Aorta (tissue), 5 donors: ENCODE measurements around the gene ZSWIM2. TPM values are rescaled to one million over a fixed set of nuclear protein-coding genes. Genes with fewer than 3 reads are reported as not detected.
A peak's percentile ranks its signal among the peaks of the same experiment; 100 is the strongest.
"Not testable (repeated sequence)": the region's sequence is repeated elsewhere in the genome, so short reads cannot be mapped to it uniquely, and the experiment has no call there.

ENCODE experiments used
- ATAC-seq: fragments of 200-7000 bp; cut with Tn5 transposase; one replicate; pipeline ENCODE4 v1.9.1; 2022; ENCODE audit warnings: moderate library complexity; ENCODE audit not compliant: low FRiP score
- DNase-seq, 2 donors: peaks; one replicate each; pipeline ENCODE4 v3.0.0-alpha.2; 2020
- H3K27ac ChIP-seq, 2 donors: one replicate each; pipeline ENCODE4 v1.5.1; 2013; ENCODE audit warnings: low read length in 2 of 2, mild to moderate bottlenecking in 2 of 2, moderate library complexity in 2 of 2, control low read depth in 1 of 2, inconsistent platforms in 1 of 2, low read depth in 1 of 2
- H3K27me3 ChIP-seq, 2 donors: one replicate each; pipeline ENCODE4 v1.6.1; 2013; ENCODE audit warnings: control low read depth in 1 of 2, low read length in 1 of 2, mild to moderate bottlenecking in 1 of 2, moderate library complexity in 1 of 2; ENCODE audit not compliant: insufficient read depth in 2 of 2, control insufficient read depth in 1 of 2
- H3K36me3 ChIP-seq, 2 donors: one replicate each; pipeline ENCODE4 v1.6.1; 2013; ENCODE audit warnings: control low read depth in 1 of 2, low read length in 1 of 2, mild to moderate bottlenecking in 1 of 2; ENCODE audit not compliant: insufficient read depth in 2 of 2, control insufficient read depth in 1 of 2
- H3K4me1 ChIP-seq, 2 donors: one replicate each; pipeline ENCODE4 v1.6.1; 2013; ENCODE audit warnings: low read length in 2 of 2, control low read depth in 1 of 2, mild to moderate bottlenecking in 1 of 2, moderate library complexity in 1 of 2; ENCODE audit not compliant: insufficient read depth in 2 of 2, control insufficient read depth in 1 of 2
- H3K4me3 ChIP-seq, 2 donors: one replicate each; pipeline ENCODE4 v1.5.1; 2013; ENCODE audit warnings: low read length in 2 of 2, control low read depth in 1 of 2, mild to moderate bottlenecking in 1 of 2
- H3K9me3 ChIP-seq: one replicate; pipeline ENCODE4 v1.6.1; 2013; ENCODE audit warnings: mild to moderate bottlenecking, low read length; ENCODE audit not compliant: control insufficient read depth
- WGBS, 2 donors: extraction: QIAGEN DNeasy Blood & Tissue Kit; methylation state at CpG; one replicate each; pipeline ENCODE4 v1.1.7; 2013; 5-methylcytosine and 5-hydroxymethylcytosine counted together
- intact Hi-C, 2 donors: fragments of 100-400 bp; cut with DNase I; formaldehyde crosslinking; loops; one replicate each; pipeline versions ENCODE4 v1.14.2 to v1.15.0; 2022
- long read RNA-seq, 2 donors: library from polyadenylated mRNA; unstranded; transcript quantifications; one replicate each; pipeline ENCODE4 v2.0.0, GENCODE V29; 2020 to 2021
- polyA plus RNA-seq, 2 donors: library from polyadenylated mRNA; stranded (reverse); fragments of 200-250 nt; gene quantifications; one replicate each; pipeline ENCODE4 v1.2.3, GENCODE V29; 2013
- total RNA-seq, 2 donors: library from RNA; stranded (reverse); fragmentation: NEBNext Ultra II Directional; extraction: Animal tissue kit (Norgen Biotek cat#: 25700); gene quantifications; one replicate each; pipeline ENCODE4 v1.2.1, GENCODE V29; 2021
- donor health status: healthy with polysubstance abuse.
- donor health status: Bipolar disorder and iron deficiency.
- donor health status: DM: no; HTN: no; CAD: no.
- donor health status: DM: no; HTN: no; CAD: no.
- donor health status: DM: yes; HTN: yes; CAD: no.

Gene ZSWIM2, protein sequence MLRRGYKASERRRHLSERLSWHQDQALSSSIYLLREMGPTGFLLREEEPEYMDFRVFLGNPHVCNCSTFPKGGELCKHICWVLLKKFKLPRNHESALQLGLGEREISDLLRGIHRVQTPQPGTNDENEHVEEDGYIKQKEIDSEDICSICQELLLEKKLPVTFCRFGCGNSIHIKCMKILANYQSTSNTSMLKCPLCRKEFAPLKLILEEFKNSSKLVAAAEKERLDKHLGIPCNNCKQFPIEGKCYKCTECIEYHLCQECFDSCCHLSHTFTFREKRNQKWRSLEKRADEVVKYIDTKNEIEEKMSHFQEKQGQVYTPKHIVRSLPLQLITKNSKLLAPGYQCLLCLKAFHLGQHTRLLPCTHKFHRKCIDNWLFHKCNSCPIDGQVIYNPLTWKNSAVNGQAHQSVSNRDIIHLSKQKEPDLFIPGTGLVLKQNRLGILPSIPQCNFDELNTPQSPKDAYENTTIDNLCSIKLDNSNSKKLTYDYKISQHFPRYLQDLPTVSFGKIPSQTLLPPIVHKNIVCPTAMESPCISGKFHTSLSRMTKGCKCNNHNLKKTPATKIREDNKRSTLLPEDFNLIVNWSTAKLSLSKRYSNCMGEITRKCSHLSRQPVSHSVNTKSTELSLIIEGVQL
- total RNA-seq (not detected), polyA plus RNA-seq (not detected)
- long read RNA-seq, donor 1: 0 reads
- long read RNA-seq, donor 2: 0 reads

DNA sequence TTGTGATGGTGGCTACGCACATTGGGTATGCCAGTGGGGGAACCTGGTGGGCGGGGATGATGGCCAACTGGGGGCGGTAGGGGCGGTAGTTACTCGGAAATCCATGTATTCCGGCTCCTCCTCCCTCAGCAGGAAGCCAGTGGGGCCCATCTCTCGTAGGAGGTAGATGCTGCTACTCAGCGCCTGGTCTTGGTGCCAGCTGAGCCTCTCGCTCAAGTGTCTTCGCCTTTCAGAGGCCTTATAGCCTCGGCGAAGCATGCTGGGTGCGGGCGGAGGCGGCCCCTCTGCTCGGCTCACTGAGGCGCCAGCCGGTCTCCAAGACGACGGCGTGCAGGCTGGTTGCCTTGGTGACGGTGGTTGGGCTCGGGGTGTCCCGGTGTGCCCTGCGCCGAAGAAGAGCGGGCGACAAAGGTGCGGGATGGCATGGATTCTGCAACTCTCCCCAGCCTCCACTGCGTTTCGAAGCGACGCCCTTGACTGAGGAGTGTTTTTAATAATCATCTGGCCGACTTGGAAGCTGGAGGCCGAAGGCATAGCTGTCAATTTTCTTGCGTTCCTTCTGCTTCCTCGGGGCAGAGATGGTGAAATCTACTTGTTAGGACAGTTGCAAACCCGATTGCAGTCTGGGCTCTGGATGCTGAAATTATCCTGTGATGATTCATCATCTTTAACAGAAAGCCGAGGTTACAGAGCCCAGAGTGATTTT, at the start of gene ZSWIM2:
TSS of gene ZSWIM2 (minus strand) at position 298 of the 706 bp plus-strand sequence. CDS start at position 258, 40 bp downstream.
- intact Hi-C loops: no loop called here
- ATAC-seq: peak; percentile 88
- peak; percentile 69 to 87 for DNase-seq
- Histone ChIP-seq H3K36me3 (no peaks in the 10 kb centered on the region), H3K4me3 (peak within 1 kb of the TSS in 1 of 2 donors; percentile 22), H3K4me1 (no peaks in the 10 kb centered on the region), H3K27ac (no peak within 1 kb of the TSS), H3K27me3 (no peaks in the 10 kb centered on the region), H3K9me3 (no peaks in the 10 kb centered on the region)
- 1 to 2% methylated on average over 39 of the region's 39 CpGs for WGBS, 2 donors

- H3K27me3 ChIP-seq, H3K9me3 ChIP-seq, DNase-seq, H3K36me3 ChIP-seq, H3K27ac ChIP-seq, H3K4me1 ChIP-seq, ATAC-seq, intact Hi-C loops, H3K4me3 ChIP-seq: not testable (repeated sequence)
- 78 to 83% methylated on average over 3 of the region's 3 CpGs for WGBS, 2 donors
Observed at GRCh38 chr2:186896220-186896619, 47.2 kb upstream of the ZSWIM2 start.

DNA sequence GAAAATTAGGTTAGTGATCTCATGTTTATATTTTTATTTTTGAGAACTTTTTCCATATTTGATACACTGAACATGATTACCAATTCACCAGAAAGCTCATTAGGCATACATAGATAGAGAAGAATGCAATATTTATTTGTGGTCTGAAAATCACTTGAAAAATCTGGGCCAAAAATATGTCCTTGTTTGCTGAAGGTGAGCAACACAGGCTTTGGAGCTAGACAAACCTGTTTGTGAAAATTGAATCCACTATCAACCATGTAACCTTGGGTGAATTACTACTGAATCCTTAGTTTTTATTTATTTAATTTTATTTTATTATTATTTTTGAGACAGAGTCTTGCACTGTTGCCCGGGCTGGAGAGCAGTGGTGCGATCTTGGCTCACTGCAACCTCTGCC, 46.5 kb upstream of the ZSWIM2 start:
- Histone ChIP-seq H3K4me3 (no peak overlapping the region), H3K4me1 (peaks cover 0 to 5% of the 10 kb centered on the region in 2 donors), H3K9me3 (no peaks in the 10 kb centered on the region), H3K27me3 (no peaks in the 10 kb centered on the region), H3K36me3 (no peaks in the 10 kb centered on the region), H3K27ac (no peak overlapping the region)
- ATAC-seq (no peak), DNase-seq (no peak)
- intact Hi-C loops: no loop called here
- WGBS, 2 donors: 97 to 100% methylated on average over 2 of the region's 2 CpGs

- Histone ChIP-seq H3K9me3 (no peaks in the 10 kb centered on the region), H3K27ac (no peak overlapping the region), H3K27me3 (no peaks in the 10 kb centered on the region), H3K4me1 (peaks cover 3 to 5% of the 10 kb centered on the region in 2 donors), H3K36me3 (no peaks in the 10 kb centered on the region), H3K4me3 (no peak overlapping the region)
- ATAC-seq (no peak), DNase-seq (no peak)
- intact Hi-C loops: no loop called here
- 69 to 70% methylated on average over 5 of the region's 5 CpGs for WGBS, 2 donors
Observed at GRCh38 chr2:186894478-186894877, 45.5 kb upstream of the ZSWIM2 start.

- Histone ChIP-seq H3K4me1 (peaks cover 3 to 5% of the 10 kb centered on the region in 2 donors), H3K36me3 (no peaks in the 10 kb centered on the region), H3K27ac (no peak overlapping the region), H3K9me3 (no peaks in the 10 kb centered on the region), H3K27me3 (no peaks in the 10 kb centered on the region), H3K4me3 (no peak overlapping the region)
- DNase-seq: no peak
- 97 to 100% methylated on average over 2 of the region's 2 CpGs for WGBS, 2 donors
- intact Hi-C loops: no loop called here
- no peak for ATAC-seq
Observed at GRCh38 chr2:186892821-186893220, 43.9 kb upstream of the ZSWIM2 start.

DNA sequence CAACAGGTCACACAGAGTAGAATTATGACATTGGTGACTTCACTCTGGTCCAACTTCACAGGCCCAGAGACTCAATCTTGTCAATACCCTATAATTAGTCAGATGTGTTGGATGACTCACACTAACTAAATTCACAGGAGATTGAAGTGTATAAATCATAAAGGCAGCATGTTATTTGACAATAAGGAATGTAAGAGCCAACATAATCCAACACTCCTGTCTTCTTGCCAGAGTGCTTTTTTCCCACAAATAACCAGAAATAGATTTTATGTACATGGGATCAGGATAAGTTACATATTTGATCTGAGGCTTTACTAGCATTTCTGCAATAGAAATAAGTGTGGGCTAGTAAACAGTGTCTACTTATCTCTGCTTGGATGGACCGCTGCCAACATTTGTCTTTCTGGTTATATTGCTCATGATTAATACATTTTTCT, 42.2 kb upstream of the ZSWIM2 start:
- Histone ChIP-seq H3K36me3 (no peaks in the 10 kb centered on the region), H3K27me3 (no peaks in the 10 kb centered on the region), H3K9me3 (no peaks in the 10 kb centered on the region), H3K4me3 (no peak overlapping the region), H3K4me1 (peaks cover 3 to 5% of the 10 kb centered on the region in 2 donors), H3K27ac (no peak overlapping the region)
- intact Hi-C loops: no loop called here
- no peak for DNase-seq
- ATAC-seq: no peak
- WGBS, 2 donors: 5 to 35% methylated on average over 1 of the region's 1 CpG

GRCh38 chr2:186889101-186889879, 40.3 kb upstream of the ZSWIM2 start:
- H3K4me3 ChIP-seq: no peak overlapping the region
- no peaks in the 10 kb centered on the region for H3K27me3 ChIP-seq
- H3K36me3 ChIP-seq: no peaks in the 10 kb centered on the region
- peaks cover 3 to 5% of the 10 kb centered on the region in 2 donors for H3K4me1 ChIP-seq
- WGBS, 2 donors: 85 to 92% methylated on average over 7 of the region's 7 CpGs
- DNase-seq (no peak), ATAC-seq (peak; percentile 20)
- H3K27ac ChIP-seq: no peak overlapping the region
- intact Hi-C loops: no loop called here
- H3K9me3 ChIP-seq: no peaks in the 10 kb centered on the region
